ENCODE measurements around the gene CAMTA1. TPM values are rescaled to one million over a fixed set of nuclear protein-coding genes. Genes with fewer than 3 reads are reported as not detected.

Gene CAMTA1
- polyA plus RNA-seq, 1 experiment = 64.9 TPM

DNA sequence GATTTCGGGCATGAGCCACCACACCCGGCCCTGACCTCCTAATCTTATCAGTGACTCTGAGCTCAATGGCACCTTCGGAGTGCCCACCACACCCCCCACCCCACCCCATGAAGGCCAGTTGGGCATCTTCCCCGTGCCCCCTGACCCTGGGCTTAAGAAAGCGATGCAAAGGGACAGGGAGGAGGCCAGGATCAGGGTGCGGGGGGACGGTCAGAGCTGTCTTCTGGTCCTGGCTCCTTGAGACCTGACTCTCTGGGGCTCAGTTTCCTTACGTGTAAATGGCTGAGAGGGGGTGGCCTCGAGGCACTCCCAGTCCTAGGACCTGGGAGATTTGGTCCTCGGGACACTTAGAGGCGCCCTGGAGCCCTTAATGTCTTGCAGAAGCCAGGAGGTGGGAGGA is 881.9 kb downstream of the CAMTA1 start:
- H3K27ac ChIP-seq (ENCODE audit: low read depth, low read length) = no peak overlapping the region
- POLR2A ChIA-PET = interaction anchor here (0.6 to 2.1 kb wide), 3 partner anchors 9 to 88 kb away, joined by 7 to 16 read pairs (median 10); no protein-coding TSS in a partner anchor
- H3K4me3 ChIP-seq (ENCODE audit: low read depth, low read length) = no peak overlapping the region
- DNase-seq (ENCODE audit: low read depth, low spot score) = no peak
- H3K9me3 ChIP-seq (ENCODE audit: control insufficient read depth, insufficient read depth, low read length) = no peaks in the 10 kb centered on the region; the same call in 1 of the 2 replicates
- TF ChIP-seq, protein P1, sequence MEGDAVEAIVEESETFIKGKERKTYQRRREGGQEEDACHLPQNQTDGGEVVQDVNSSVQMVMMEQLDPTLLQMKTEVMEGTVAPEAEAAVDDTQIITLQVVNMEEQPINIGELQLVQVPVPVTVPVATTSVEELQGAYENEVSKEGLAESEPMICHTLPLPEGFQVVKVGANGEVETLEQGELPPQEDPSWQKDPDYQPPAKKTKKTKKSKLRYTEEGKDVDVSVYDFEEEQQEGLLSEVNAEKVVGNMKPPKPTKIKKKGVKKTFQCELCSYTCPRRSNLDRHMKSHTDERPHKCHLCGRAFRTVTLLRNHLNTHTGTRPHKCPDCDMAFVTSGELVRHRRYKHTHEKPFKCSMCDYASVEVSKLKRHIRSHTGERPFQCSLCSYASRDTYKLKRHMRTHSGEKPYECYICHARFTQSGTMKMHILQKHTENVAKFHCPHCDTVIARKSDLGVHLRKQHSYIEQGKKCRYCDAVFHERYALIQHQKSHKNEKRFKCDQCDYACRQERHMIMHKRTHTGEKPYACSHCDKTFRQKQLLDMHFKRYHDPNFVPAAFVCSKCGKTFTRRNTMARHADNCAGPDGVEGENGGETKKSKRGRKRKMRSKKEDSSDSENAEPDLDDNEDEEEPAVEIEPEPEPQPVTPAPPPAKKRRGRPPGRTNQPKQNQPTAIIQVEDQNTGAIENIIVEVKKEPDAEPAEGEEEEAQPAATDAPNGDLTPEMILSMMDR (IDR thresholded peaks at IDR 0.05; ENCODE audit: low read depth, low read length) = no peak
- peaks cover 2% of the 10 kb centered on the region for H3K27me3 ChIP-seq (ENCODE audit: control insufficient read depth, insufficient read depth, low read length)
- CTCF ChIA-PET = interaction anchor here (0.6 to 13.6 kb wide), 29 partner anchors 8 to 763 kb away, joined by 3 to 677 read pairs (median 5); no protein-coding TSS in a partner anchor

DNA sequence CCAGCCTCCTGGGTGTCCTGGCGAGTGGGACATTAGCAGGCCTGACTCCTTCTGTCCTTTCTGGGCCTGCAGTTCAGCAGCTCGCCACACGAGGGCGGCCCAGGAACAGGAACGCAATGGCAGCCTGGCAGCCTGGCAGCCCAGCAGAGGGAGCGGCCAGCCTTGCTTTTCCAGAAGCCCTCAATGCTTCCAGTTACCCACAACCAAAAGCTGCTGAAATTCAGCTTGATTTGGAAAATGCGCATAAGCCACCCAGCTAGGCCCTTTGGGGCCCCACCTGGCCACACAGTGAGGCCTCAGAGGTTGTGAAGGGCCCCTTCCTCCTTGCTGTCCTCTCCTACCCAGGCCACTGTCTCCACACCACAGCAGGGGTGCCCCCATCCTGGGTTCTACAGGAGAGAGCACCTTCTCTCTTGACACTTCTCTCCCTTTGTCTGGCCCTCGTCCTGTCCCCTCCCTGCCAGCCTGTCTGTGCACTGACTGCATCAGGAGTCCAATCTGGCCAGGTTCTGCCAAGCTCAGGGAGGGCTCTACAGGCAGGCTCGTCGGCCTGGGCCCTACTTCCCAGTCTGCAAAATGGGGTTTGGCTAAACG is 882.5 kb downstream of the CAMTA1 start:
- CTCF ChIA-PET = interaction anchor here (0.6 to 13.6 kb wide), 44 partner anchors 8 to 985 kb away, joined by 3 to 677 read pairs (median 4); no protein-coding TSS in a partner anchor
- H3K27me3 ChIP-seq (ENCODE audit: control insufficient read depth, insufficient read depth, low read length) = peaks cover 2% of the 10 kb centered on the region
- TF ChIP-seq, protein P1 (IDR thresholded peaks at IDR 0.05; ENCODE audit: low read depth, low read length) = peak; percentile 100
- DNase-seq (ENCODE audit: low read depth, low spot score) = peak; percentile 65
- POLR2A ChIA-PET = interaction anchor here (0.6 to 2.1 kb wide), 4 partner anchors 9 to 87 kb away, joined by 3 to 16 read pairs (median 8); no protein-coding TSS in a partner anchor
- H3K27ac ChIP-seq (ENCODE audit: low read depth, low read length) = peak overlapping the region; percentile 31
- H3K9me3 ChIP-seq (ENCODE audit: control insufficient read depth, insufficient read depth, low read length) = no peaks in the 10 kb centered on the region; the same call in 1 of the 2 replicates
- no peak overlapping the region for H3K4me3 ChIP-seq (ENCODE audit: low read depth, low read length)

DNA sequence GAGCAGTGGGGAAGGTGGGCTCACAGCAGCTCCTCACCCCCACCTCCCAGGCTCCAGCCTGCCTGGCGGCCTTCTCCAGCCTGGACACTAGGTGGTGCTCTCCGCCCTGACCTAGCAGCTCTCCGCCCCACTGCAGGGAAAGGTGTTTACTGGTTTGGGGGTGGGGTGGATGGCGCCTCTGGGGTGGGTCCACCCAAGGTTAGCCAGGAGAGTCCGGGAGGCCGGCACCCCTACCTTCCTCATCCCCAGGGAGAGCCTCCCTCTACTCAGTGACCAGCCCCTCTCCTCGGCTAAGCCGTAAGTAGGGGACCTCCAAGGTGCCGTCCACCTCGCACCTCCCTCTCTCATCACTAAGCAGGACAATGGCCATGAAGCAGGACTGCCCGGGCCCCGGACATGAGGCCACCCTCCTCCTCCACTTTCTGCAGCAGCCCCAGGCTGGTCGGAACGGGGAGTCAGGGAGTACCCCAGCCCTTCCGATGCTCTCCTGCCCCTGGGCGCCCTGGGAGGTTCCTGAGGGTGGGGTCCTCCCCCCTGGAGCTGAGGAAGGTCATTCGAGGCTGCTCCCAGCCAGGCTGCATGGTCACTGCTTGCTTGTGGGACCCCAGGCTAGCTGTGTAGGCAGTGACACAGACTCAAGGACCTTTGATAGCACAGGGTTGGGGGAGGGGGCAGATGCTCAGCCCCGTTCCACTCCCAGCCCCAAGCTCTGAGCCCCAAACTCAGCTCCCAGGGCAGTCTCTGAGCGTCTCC is 884.5 kb downstream of the CAMTA1 start:
- Histone ChIP-seq H3K27ac (ENCODE audit: low read depth, low read length) (no peak overlapping the region), H3K9me3 (ENCODE audit: control insufficient read depth, insufficient read depth, low read length) (no peaks in the 10 kb centered on the region), H3K4me3 (ENCODE audit: low read depth, low read length) (no peak overlapping the region), H3K27me3 (ENCODE audit: control insufficient read depth, insufficient read depth, low read length) (peaks cover 7% of the 10 kb centered on the region)
- TF ChIP-seq, protein P1 (IDR thresholded peaks at IDR 0.05; ENCODE audit: low read depth, low read length) = peak; percentile 78
- ChIA-PET POLR2A (interaction anchor here (1.2 kb wide), 1 partner anchor 82 kb away, joined by 3 read pairs; no protein-coding TSS in a partner anchor), CTCF (interaction anchor here (0.6 to 13.6 kb wide), 28 partner anchors 9 to 600 kb away, joined by 3 to 677 read pairs (median 9); no protein-coding TSS in a partner anchor)
- no peak for DNase-seq (ENCODE audit: low read depth, low spot score)

DNA sequence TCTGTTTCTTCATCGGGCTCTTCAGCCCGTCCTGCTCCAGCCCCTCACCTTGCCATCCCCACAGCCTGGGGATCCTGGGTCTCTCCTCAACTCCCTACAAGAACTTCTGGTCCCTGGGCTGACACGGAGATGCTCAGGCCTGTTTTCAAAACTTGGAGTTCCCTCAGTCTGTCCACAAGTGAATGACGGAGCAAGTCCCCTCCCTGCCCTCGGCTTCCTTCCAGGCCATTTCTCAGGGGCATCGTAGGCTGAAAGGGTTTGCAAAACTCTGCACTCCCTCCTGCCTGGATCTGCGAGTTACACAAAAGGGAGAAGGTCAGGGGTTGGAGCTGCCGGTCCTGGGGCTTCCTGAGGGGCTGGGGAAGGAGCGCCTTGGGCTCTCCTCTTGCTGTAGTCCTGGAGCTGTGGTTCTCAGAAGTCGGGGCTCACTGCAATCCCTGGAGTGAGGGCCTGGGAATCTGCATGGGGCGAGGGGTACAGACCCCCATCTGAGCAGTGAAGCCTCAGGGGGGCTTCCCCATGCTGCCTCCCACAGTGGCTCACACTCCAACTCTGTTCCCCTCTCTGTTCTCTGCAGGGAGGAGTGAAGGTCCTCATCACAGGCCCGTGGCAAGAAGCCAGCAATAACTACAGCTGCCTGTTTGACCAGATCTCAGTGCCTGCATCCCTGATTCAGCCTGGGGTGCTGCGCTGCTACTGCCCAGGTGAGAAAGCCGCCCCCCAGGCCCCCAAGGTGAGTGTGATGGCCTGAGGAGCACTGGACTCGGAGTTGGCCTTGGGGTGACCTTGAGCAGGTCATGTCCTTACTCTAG is 885.3 kb downstream of the CAMTA1 start:
- CTCF ChIA-PET = interaction anchor here (1.8 to 13.6 kb wide), 5 partner anchors 9 to 90 kb away, joined by 11 to 677 read pairs (median 68); no protein-coding TSS in a partner anchor
- POLR2A ChIA-PET = interaction anchor here (1.2 kb wide), 1 partner anchor 82 kb away, joined by 3 read pairs; no protein-coding TSS in a partner anchor
- Histone ChIP-seq H3K27me3 (ENCODE audit: control insufficient read depth, insufficient read depth, low read length) (peaks cover 11% of the 10 kb centered on the region), H3K9me3 (ENCODE audit: control insufficient read depth, insufficient read depth, low read length) (no peaks in the 10 kb centered on the region), H3K4me3 (ENCODE audit: low read depth, low read length) (no peak overlapping the region), H3K27ac (ENCODE audit: low read depth, low read length) (no peak overlapping the region)
- TF ChIP-seq, protein P1 (IDR thresholded peaks at IDR 0.05; ENCODE audit: low read depth, low read length) = no peak
- DNase-seq (ENCODE audit: low read depth, low spot score) = no peak
